Measurements from ENCODE around the gene R3HDM1. TPM values are rescaled to one million over a fixed set of nuclear protein-coding genes. Genes with fewer than 3 reads are reported as not detected.
"Not testable (repeated sequence)": the region's sequence is repeated elsewhere in the genome, so short reads cannot be mapped to it uniquely, and the experiment has no call there.

Gene R3HDM1
- total RNA-seq, 4 donors from 2014 or later: 13.1 to 56.6 (median 19.6) TPM

- Histone ChIP-seq H3K9me3 (no peaks in the 10 kb centered on the region), H3K36me3 (no peaks in the 10 kb centered on the region), H3K27me3 (no peaks in the 10 kb centered on the region), H3K27ac (replicated peaks in 1 of 4) (peak within 1 kb of the TSS; percentile 89 to 93 (median 90)), H3K4me3 (peak within 1 kb of the TSS; percentile 89 to 94 (median 90)), H3K4me1 (peaks cover 6 to 30% (median 22%) of the 10 kb centered on the region in 4 donors)
- under 1% methylated on average over 44 of the region's 46 CpGs for WGBS
- DNase-seq (ENCODE audit: extremely low spot score): peak; percentile 98
- intact Hi-C loops (cut with DNase I): loop anchor here (5.0 kb wide), 2 partner anchors 212 to 613 kb away; partner anchors contain the start of genes CCNT2 and UBXN4
- TF ChIP-seq POLR2A (IDR thresholded peaks at IDR 0.05; ENCODE audit: low read depth) (no peak), POLR2AphosphoS5 (IDR thresholded peaks at IDR 0.05) (peak; percentile 34 to 35)
Observed at GRCh38 chr2:135530313-135531230, 712 bp upstream of the R3HDM1 start, which contains the start of gene ZRANB3. Gene ZRANB3 (minus strand): TSS chr2:135531218.

GRCh38 chr2:135532581-135532980 is 1.3 kb downstream of the R3HDM1 start:
- H3K27ac ChIP-seq (replicated peaks in 1 of 4): peak overlapping the region; percentile 89 to 93 (median 90)
- TF ChIP-seq CTCF (IDR thresholded peaks at IDR 0.05): no peak
- TF ChIP-seq EP300 (IDR thresholded peaks at IDR 0.05): no peak
- no peak for TF ChIP-seq POLR2AphosphoS5 (IDR thresholded peaks at IDR 0.05)
- no peak for TF ChIP-seq POLR2A (IDR thresholded peaks at IDR 0.05; ENCODE audit: low read depth)
- peaks cover 6 to 30% (median 22%) of the 10 kb centered on the region in 4 donors for H3K4me1 ChIP-seq
- no peaks in the 10 kb centered on the region for H3K27me3 ChIP-seq
- no peak for DNase-seq (ENCODE audit: extremely low spot score)
- H3K36me3 ChIP-seq: no peaks in the 10 kb centered on the region
- H3K4me3 ChIP-seq: peak overlapping the region in 3 of 4 donors; percentile 89 to 91 (median 90)
- WGBS: 55% methylated on average over 3 of the region's 3 CpGs
- intact Hi-C loops (cut with DNase I): loop anchor here (5.0 kb wide), 2 partner anchors 210 to 615 kb away; partner anchors contain the start of genes CCNT2 and UBXN4
- no peaks in the 10 kb centered on the region for H3K9me3 ChIP-seq

- H3K27ac ChIP-seq (replicated peaks in 1 of 4); H3K9me3 ChIP-seq; DNase-seq (ENCODE audit: extremely low spot score); H3K4me3 ChIP-seq; H3K27me3 ChIP-seq; H3K36me3 ChIP-seq: not testable (repeated sequence)
- peaks cover 6 to 30% (median 22%) of the 10 kb centered on the region in 4 donors for H3K4me1 ChIP-seq
- 98% methylated on average over 15 of the region's 15 CpGs for WGBS
- intact Hi-C loops (cut with DNase I): loop anchor here (5.0 kb wide), 2 partner anchors 209 to 616 kb away; partner anchors contain the start of genes CCNT2 and UBXN4
Observed at GRCh38 chr2:135533545-135533944, 2.3 kb downstream of the R3HDM1 start.

- H3K36me3 ChIP-seq: no peaks in the 10 kb centered on the region
- no peak for TF ChIP-seq POLR2AphosphoS5 (IDR thresholded peaks at IDR 0.05)
- TF ChIP-seq CTCF (IDR thresholded peaks at IDR 0.05): no peak
- H3K4me3 ChIP-seq: no peak overlapping the region
- H3K9me3 ChIP-seq: no peaks in the 10 kb centered on the region
- WGBS: 90% methylated on average over 3 of the region's 3 CpGs
- intact Hi-C loops (cut with DNase I): no loop called here
- H3K4me1 ChIP-seq: no peaks in the 10 kb centered on the region
- H3K27ac ChIP-seq (replicated peaks in 1 of 4): no peak overlapping the region
- no peak for DNase-seq (ENCODE audit: extremely low spot score)
- no peaks in the 10 kb centered on the region for H3K27me3 ChIP-seq
Observed at GRCh38 chr2:135546436-135546835, 15.2 kb downstream of the R3HDM1 start.

GRCh38 chr2:135547311-135547710 is 16.0 kb downstream of the R3HDM1 start:
- no peaks in the 10 kb centered on the region for H3K4me1 ChIP-seq
- no peaks in the 10 kb centered on the region for H3K9me3 ChIP-seq
- no peak overlapping the region for H3K4me3 ChIP-seq
- H3K36me3 ChIP-seq: no peaks in the 10 kb centered on the region
- 97% methylated on average over 3 of the region's 3 CpGs for WGBS
- no peak overlapping the region for H3K27ac ChIP-seq (replicated peaks in 1 of 4)
- no peaks in the 10 kb centered on the region for H3K27me3 ChIP-seq
- TF ChIP-seq EP300 (IDR thresholded peaks at IDR 0.05) (no peak), POLR2AphosphoS5 (IDR thresholded peaks at IDR 0.05) (no peak), CTCF (IDR thresholded peaks at IDR 0.05) (no peak), POLR2A (IDR thresholded peaks at IDR 0.05; ENCODE audit: low read depth) (no peak)
- no peak for DNase-seq (ENCODE audit: extremely low spot score)
- intact Hi-C loops (cut with DNase I): no loop called here

Data from esophagus muscularis mucosa (tissue), 4 donors.